A673 (cell line): ENCODE measurements around the gene ST6GALNAC3. TPM values are rescaled to one million over a fixed set of nuclear protein-coding genes. Genes with fewer than 3 reads are reported as not detected.

Experiments used
- BruUV-seq: library from RNA; stranded (reverse); fragments of 400-500 nt; replicated peaks from 2 replicates; lab custom pipeline; 2021; lab: Mats Ljungman, UMichigan
- CTCF ChIA-PET: fragments of 300-600 bp; sonication (Branson Sonifier 250); formaldehyde crosslinking; loops from one replicate; lab custom pipeline; 2022; ENCODE audit warnings: antibody characterized with exemption; lab: Charles Lee
- POLR2A ChIA-PET: fragments of 300-600 bp; sonication (Branson Sonifier 250); formaldehyde crosslinking; loops from one replicate; lab custom pipeline; 2022; ENCODE audit warnings: antibody characterized with exemption; ENCODE audit not compliant: low non-redundant PET; lab: Charles Lee
- DNase-seq: peaks from one replicate; pipeline ENCODE4 v3.0.0-alpha.2; 2015; ENCODE audit warnings: low spot score
- H3K27ac ChIP-seq: fragments of 200-600 bp; sonication (generic); 2 replicates; pipeline ENCODE4 v1.5.1; 2016; ENCODE audit warnings: mixed run types, low read depth, mild to moderate bottlenecking, mixed read lengths, antibody characterized with exemption, low read length; ENCODE audit not compliant: poor library complexity, severe bottlenecking
- H3K27me3 ChIP-seq: fragments of 200-600 bp; sonication (generic); replicated peaks from 2 replicates; pipeline ENCODE4 v1.6.1; 2017; ENCODE audit warnings: mixed run types, low read depth, mild to moderate bottlenecking, mixed read lengths, antibody characterized with exemption, low read length; ENCODE audit not compliant: insufficient read depth, poor library complexity
- H3K36me3 ChIP-seq: fragments of 200-600 bp; sonication (generic); 2 replicates; pipeline ENCODE4 v1.6.1; 2016; ENCODE audit warnings: mixed run types, mild to moderate bottlenecking, mixed read lengths, antibody characterized with exemption, low read length; ENCODE audit not compliant: insufficient read depth, poor library complexity, severe bottlenecking
- H3K4me1 ChIP-seq: fragments of 200-600 bp; sonication (generic); 2 replicates; pipeline ENCODE4 v1.6.1; 2017; ENCODE audit warnings: mixed run types, mild to moderate bottlenecking, mixed read lengths, antibody characterized with exemption, low read length; ENCODE audit not compliant: insufficient read depth, poor library complexity, severe bottlenecking
- H3K4me3 ChIP-seq: fragments of 200-600 bp; sonication (generic); 2 replicates; pipeline ENCODE4 v1.5.1; 2016; ENCODE audit warnings: low read depth, mixed run types, mild to moderate bottlenecking, mixed read lengths, low read length; ENCODE audit not compliant: poor library complexity, severe bottlenecking
- H3K9me3 ChIP-seq: fragments of 200-600 bp; sonication (generic); 2 replicates; pipeline ENCODE4 v1.6.1; 2016; ENCODE audit warnings: mixed run types, low read depth, mild to moderate bottlenecking, mixed read lengths, antibody characterized with exemption, low read length; ENCODE audit not compliant: poor library complexity, severe bottlenecking
- EZH2 ChIP-seq: fragments of 200-600 bp; sonication (generic); IDR thresholded peaks from 2 replicates; pipeline ENCODE4 v1.6.1; 2017; ENCODE audit warnings: borderline replicate concordance, low read depth, mild to moderate bottlenecking, mixed read lengths, antibody characterized with exemption, low read length; ENCODE audit not compliant: poor library complexity, severe bottlenecking
- intact Hi-C: fragments of 100-400 bp; cut with micrococcal nuclease; formaldehyde crosslinking; loops from one replicate; pipeline ENCODE4 v1.10.0; 2022; ENCODE audit not compliant: unreplicated experiment
- total RNA-seq: library from RNA; stranded (reverse); gene quantifications from 2 replicates; pipeline ENCODE4 v1.2.3, GENCODE V29; 2021
- TF ChIP-seq, protein P1 (sequence below): fragments of 300-800, 200-600 bp; sonication (generic); conservative IDR thresholded peaks from 2 replicates; pipeline ENCODE4 v1.5.1; 2017; ENCODE audit warnings: low read depth, mild to moderate bottlenecking, antibody characterized with exemption, low read length, moderate library complexity, mixed read lengths

Gene ST6GALNAC3
- total RNA-seq, 1 experiment from 2014 or later: 1.2 TPM

DNA sequence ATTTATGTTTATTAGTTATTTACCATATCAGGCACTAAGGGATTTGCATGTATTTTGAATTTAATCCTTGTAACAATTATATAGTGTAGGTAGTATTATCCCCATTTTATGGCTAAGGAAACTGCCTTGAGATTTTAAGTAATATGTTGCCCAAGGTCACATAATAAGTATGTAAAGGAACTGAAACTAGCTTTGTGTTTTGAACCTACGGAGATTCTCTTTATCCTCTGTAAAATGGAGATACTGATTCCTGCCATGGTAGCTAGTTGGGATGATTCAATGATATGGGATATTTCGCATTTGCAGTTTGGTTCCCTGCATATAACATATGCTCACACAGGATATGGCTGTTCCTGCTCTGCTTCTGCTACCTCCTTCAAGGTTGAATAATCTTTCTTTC, 144.3 kb downstream of the ST6GALNAC3 start:
- intact Hi-C loops: no loop called here
- DNase-seq: no peak
- BruUV-seq: no TSS peak
- Histone ChIP-seq H3K4me3 (no peak overlapping the region), H3K36me3 (no peaks in the 10 kb centered on the region), H3K27ac (no peak overlapping the region), H3K4me1 (no peaks in the 10 kb centered on the region), H3K9me3 (no peaks in the 10 kb centered on the region), H3K27me3 (no peaks in the 10 kb centered on the region)
- TF ChIP-seq, protein P1, sequence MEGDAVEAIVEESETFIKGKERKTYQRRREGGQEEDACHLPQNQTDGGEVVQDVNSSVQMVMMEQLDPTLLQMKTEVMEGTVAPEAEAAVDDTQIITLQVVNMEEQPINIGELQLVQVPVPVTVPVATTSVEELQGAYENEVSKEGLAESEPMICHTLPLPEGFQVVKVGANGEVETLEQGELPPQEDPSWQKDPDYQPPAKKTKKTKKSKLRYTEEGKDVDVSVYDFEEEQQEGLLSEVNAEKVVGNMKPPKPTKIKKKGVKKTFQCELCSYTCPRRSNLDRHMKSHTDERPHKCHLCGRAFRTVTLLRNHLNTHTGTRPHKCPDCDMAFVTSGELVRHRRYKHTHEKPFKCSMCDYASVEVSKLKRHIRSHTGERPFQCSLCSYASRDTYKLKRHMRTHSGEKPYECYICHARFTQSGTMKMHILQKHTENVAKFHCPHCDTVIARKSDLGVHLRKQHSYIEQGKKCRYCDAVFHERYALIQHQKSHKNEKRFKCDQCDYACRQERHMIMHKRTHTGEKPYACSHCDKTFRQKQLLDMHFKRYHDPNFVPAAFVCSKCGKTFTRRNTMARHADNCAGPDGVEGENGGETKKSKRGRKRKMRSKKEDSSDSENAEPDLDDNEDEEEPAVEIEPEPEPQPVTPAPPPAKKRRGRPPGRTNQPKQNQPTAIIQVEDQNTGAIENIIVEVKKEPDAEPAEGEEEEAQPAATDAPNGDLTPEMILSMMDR: no peak
- TF ChIP-seq EZH2: no peak
- CTCF ChIA-PET: no interaction called here
- POLR2A ChIA-PET: no interaction called here

DNA sequence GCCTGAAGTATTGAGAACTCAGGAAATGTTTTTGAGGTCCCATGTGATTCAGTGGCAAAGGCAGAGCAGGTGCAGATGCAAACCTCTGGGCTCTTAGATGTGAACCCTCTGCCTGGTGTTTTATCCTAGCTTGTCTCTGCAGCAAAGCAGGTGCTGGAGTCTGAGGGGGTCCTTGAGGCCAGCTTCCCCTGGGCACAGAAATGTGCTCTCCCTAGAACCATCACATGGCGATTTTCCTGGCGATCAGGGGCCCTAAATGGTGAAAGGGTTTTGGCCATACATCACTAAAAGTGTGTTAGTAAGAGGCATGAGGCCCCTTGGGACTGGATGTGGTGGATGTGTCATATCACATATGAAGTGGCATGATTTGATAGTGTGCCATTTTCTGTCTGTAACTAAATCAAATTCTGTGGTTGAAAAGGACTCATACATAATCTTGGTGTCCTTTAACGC, 144.8 kb downstream of the ST6GALNAC3 start:
- Histone ChIP-seq H3K36me3 (no peaks in the 10 kb centered on the region), H3K4me1 (no peaks in the 10 kb centered on the region), H3K9me3 (no peaks in the 10 kb centered on the region), H3K27me3 (no peaks in the 10 kb centered on the region), H3K27ac (no peak overlapping the region), H3K4me3 (no peak overlapping the region)
- BruUV-seq: no TSS peak
- ChIA-PET CTCF (no interaction called here), POLR2A (no interaction called here)
- intact Hi-C loops: no loop called here
- no peak for TF ChIP-seq EZH2
- TF ChIP-seq, protein P1: no peak
- no peak for DNase-seq

DNA sequence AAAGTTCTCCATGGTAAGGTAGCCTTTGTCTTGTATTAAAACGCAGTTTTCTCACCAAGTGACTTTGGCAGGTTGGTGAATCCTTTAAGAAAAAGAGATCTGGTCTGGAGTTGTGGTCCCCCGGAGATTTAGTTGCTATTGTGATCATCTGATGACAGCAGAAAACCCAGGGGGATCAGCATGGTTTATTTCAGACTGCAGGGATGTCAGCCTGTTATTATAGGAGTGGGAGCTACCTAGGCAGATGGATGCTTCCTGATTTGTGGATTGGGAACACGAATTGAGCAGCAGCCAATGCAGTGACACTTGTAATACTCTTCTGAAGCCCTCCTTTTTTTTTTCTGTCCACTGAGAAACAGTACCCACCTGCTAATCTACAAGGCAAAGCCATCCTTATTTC, 150.2 kb downstream of the ST6GALNAC3 start:
- no peak for DNase-seq
- no peak for TF ChIP-seq EZH2
- TF ChIP-seq, protein P1: no peak
- no peak overlapping the region for H3K27ac ChIP-seq
- no peaks in the 10 kb centered on the region for H3K27me3 ChIP-seq
- H3K36me3 ChIP-seq: no peaks in the 10 kb centered on the region
- ChIA-PET CTCF (no interaction called here), POLR2A (no interaction called here)
- no peaks in the 10 kb centered on the region for H3K9me3 ChIP-seq
- BruUV-seq: no TSS peak
- H3K4me3 ChIP-seq: no peak overlapping the region
- H3K4me1 ChIP-seq: no peaks in the 10 kb centered on the region
- intact Hi-C loops: no loop called here
